GM23338 (cell line): Measurements from ENCODE around the gene ATP5PO. TPM values are rescaled to one million over a fixed set of nuclear protein-coding genes. Genes with fewer than 3 reads are reported as not detected.

Experiments used
- ATAC-seq: fragments of 200-7000 bp; cut with Tn5 transposase; 3 replicates; pipeline ENCODE4 v1.9.1; 2020
- DNase-seq: peaks from one replicate; pipeline ENCODE4 v3.0.0-alpha.2; 2015; ENCODE audit warnings: low spot score
- H2AFZ ChIP-seq: fragments of 200-600 bp; sonication (generic); 2 replicates; pipeline ENCODE4 v1.8.0; 2016; ENCODE audit warnings: antibody characterized with exemption, mild to moderate bottlenecking, moderate library complexity
- H3F3A ChIP-seq: fragments of 200-600 bp; sonication (generic); replicated peaks from 2 replicates; pipeline ENCODE4 v1.8.0; 2017; ENCODE audit warnings: antibody characterized with exemption, mixed run types, low read depth
- H3K27ac ChIP-seq: fragments of 200-600 bp; sonication (generic); 2 replicates; pipeline ENCODE4 v1.6.1; 2016; ENCODE audit warnings: low read depth
- H3K27me3 ChIP-seq: fragments of 200-600 bp; sonication (generic); 2 replicates; pipeline ENCODE4 v1.8.0; 2016; ENCODE audit warnings: mild to moderate bottlenecking, mixed run types, moderate library complexity; ENCODE audit not compliant: insufficient read depth
- H3K36me3 ChIP-seq: fragments of 200-600 bp; sonication (generic); 2 replicates; pipeline ENCODE4 v1.8.0; 2016; ENCODE audit warnings: mild to moderate bottlenecking; ENCODE audit not compliant: insufficient read depth
- H3K4me1 ChIP-seq: fragments of 200-600 bp; sonication (generic); 2 replicates; pipeline ENCODE4 v1.8.0; 2016; ENCODE audit warnings: mild to moderate bottlenecking, moderate library complexity; ENCODE audit not compliant: insufficient read depth
- H3K4me2 ChIP-seq: fragments of 200-600 bp; sonication (generic); 2 replicates; pipeline ENCODE4 v1.7.1; 2017; ENCODE audit warnings: mixed run types
- H3K4me3 ChIP-seq: fragments of 200-600 bp; sonication (generic); 2 replicates; pipeline ENCODE4 v1.6.1; 2016; ENCODE audit warnings: mixed run types
- H3K79me2 ChIP-seq: fragments of 200-600 bp; sonication (generic); replicated peaks from 2 replicates; pipeline ENCODE4 v1.8.0; 2017; ENCODE audit warnings: mild to moderate bottlenecking; ENCODE audit not compliant: insufficient read depth
- H3K9me2 ChIP-seq: fragments of 200-600 bp; sonication (generic); 2 replicates; pipeline ENCODE4 v1.8.0; 2017; ENCODE audit not compliant: insufficient read depth
- H4K20me1 ChIP-seq: fragments of 200-600 bp; sonication (generic); replicated peaks from 2 replicates; pipeline ENCODE4 v1.8.0; 2017; ENCODE audit warnings: mild to moderate bottlenecking; ENCODE audit not compliant: insufficient read depth
- H3K27ac Mint-ChIP-seq: 2 replicates; pipeline ENCODE4 v1.8.0; 2020; ENCODE audit warnings: inconsistent platforms, mild to moderate bottlenecking, moderate library complexity, mixed read lengths
- H3K27me3 Mint-ChIP-seq: 3 replicates; pipeline ENCODE4 v1.8.0; 2022; ENCODE audit warnings: low read depth, mild to moderate bottlenecking, moderate library complexity, mixed read lengths, inconsistent platforms; ENCODE audit not compliant: insufficient read depth, poor library complexity
- H3K36me3 Mint-ChIP-seq: 3 replicates; pipeline ENCODE4 v1.8.0; 2021; ENCODE audit warnings: low read depth, mild to moderate bottlenecking, inconsistent platforms, moderate library complexity, mixed read lengths
- H3K4me1 Mint-ChIP-seq: 3 replicates; pipeline ENCODE4 v1.8.0; 2020; ENCODE audit warnings: mild to moderate bottlenecking, inconsistent platforms, mixed read lengths
- H3K4me3 Mint-ChIP-seq: 3 replicates; pipeline ENCODE4 v1.8.0; 2021; ENCODE audit warnings: moderate library complexity, mild to moderate bottlenecking, inconsistent platforms, mixed read lengths
- H3K9me3 Mint-ChIP-seq: 3 replicates; pipeline ENCODE4 v1.8.0; 2020; ENCODE audit warnings: moderate library complexity, mild to moderate bottlenecking, inconsistent platforms, mixed read lengths
- CREB1 ChIP-seq: fragments of 250-450 bp; sonication (Bioruptor Pico); IDR thresholded peaks from 2 replicates; pipeline ENCODE4 v1.5.0; 2020; ENCODE audit warnings: low read depth, mild to moderate bottlenecking, moderate library complexity
- EZH2 ChIP-seq: fragments of 200-600 bp; sonication (generic); IDR thresholded peaks from one replicate; pipeline ENCODE4 v1.8.0; 2017; ENCODE audit warnings: antibody characterized with exemption, mild to moderate bottlenecking, low read depth; ENCODE audit not compliant: unreplicated experiment
- EZH2phosphoT487 ChIP-seq: fragments of 200-600 bp; sonication (generic); IDR thresholded peaks from one replicate; pipeline ENCODE4 v1.8.1; 2018; ENCODE audit warnings: antibody characterized with exemption; ENCODE audit not compliant: unreplicated experiment
- JUNB ChIP-seq: IDR thresholded peaks from one replicate; pipeline ENCODE4 v1.6.1; 2016; ENCODE audit warnings: antibody characterized with exemption; ENCODE audit not compliant: unreplicated experiment
- NANOG ChIP-seq: IDR thresholded peaks from 2 replicates; pipeline ENCODE4 v1.6.1; 2016; ENCODE audit warnings: antibody characterized with exemption, borderline replicate concordance
- POLR2AphosphoS5 ChIP-seq: IDR thresholded peaks from 2 replicates; pipeline ENCODE4 v1.6.1; 2016; ENCODE audit warnings: antibody characterized with exemption, low read depth
- STAT1 ChIP-seq: IDR thresholded peaks from one replicate; pipeline ENCODE4 v1.6.1; 2016; ENCODE audit warnings: antibody characterized with exemption; ENCODE audit not compliant: unreplicated experiment
- ZNF331 ChIP-seq: fragments of 250-450 bp; sonication (Bioruptor Pico); IDR thresholded peaks from 2 replicates; pipeline ENCODE4 v1.5.0; 2020; ENCODE audit warnings: low read depth, mild to moderate bottlenecking, moderate library complexity
- long read RNA-seq: library from polyadenylated mRNA; unstranded; transcript quantifications from one replicate; pipeline ENCODE4 v2.0.0, GENCODE V29; 2020; ENCODE audit not compliant: unreplicated experiment
- polyA plus RNA-seq: library from polyadenylated mRNA; unstranded; fragments of >200 nt; fragmentation: Nextera tagmentation; extraction: Ambion mirVana; gene quantifications from 2 replicates; pipeline ENCODE4 v1.2.1, GENCODE V29; 2016
- total RNA-seq: library from RNA; depleted of rRNA; stranded (reverse); fragments of >200 nt; shearing (Covaris generic); gene quantifications from 2 replicates; pipeline ENCODE4 v1.2.3, GENCODE V29; 2014; rRNA removed
- TF ChIP-seq, protein P1 (sequence below): IDR thresholded peaks from 2 replicates; pipeline ENCODE4 v1.6.1; 2016; ENCODE audit warnings: antibody characterized with exemption
- TF ChIP-seq, protein P2 (sequence below), 2 experiments: fragments of 200-600 bp in 1 of 2; sonication (generic) in 1 of 2; conservative IDR thresholded peaks; 2 replicates each; pipeline versions ENCODE4 v1.5.1 to v1.6.1; 2016 to 2017; ENCODE audit warnings: antibody characterized with exemption in 2 of 2, low read depth in 2 of 2, mild to moderate bottlenecking in 2 of 2, moderate library complexity in 1 of 2
- TF ChIP-seq, protein P3 (sequence below): IDR thresholded peaks from one replicate; pipeline ENCODE4 v1.6.1; 2018; ENCODE audit warnings: antibody characterized with exemption; ENCODE audit not compliant: unreplicated experiment

Gene ATP5PO, protein sequence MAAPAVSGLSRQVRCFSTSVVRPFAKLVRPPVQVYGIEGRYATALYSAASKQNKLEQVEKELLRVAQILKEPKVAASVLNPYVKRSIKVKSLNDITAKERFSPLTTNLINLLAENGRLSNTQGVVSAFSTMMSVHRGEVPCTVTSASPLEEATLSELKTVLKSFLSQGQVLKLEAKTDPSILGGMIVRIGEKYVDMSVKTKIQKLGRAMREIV
- 236 and 244 TPM in 2 replicates for total RNA-seq
- polyA plus RNA-seq, result 437 and 522 TPM in 2 replicates
- long read RNA-seq, transcript ATP5PO-201 (7 exons, 932 nt), result major isoform, 279 of 288 reads
- long read RNA-seq, partial matches to known transcripts, result 3 of 288 reads
- long read RNA-seq, other reads (novel, unspliced or antisense), result 4 of 288 reads

DNA sequence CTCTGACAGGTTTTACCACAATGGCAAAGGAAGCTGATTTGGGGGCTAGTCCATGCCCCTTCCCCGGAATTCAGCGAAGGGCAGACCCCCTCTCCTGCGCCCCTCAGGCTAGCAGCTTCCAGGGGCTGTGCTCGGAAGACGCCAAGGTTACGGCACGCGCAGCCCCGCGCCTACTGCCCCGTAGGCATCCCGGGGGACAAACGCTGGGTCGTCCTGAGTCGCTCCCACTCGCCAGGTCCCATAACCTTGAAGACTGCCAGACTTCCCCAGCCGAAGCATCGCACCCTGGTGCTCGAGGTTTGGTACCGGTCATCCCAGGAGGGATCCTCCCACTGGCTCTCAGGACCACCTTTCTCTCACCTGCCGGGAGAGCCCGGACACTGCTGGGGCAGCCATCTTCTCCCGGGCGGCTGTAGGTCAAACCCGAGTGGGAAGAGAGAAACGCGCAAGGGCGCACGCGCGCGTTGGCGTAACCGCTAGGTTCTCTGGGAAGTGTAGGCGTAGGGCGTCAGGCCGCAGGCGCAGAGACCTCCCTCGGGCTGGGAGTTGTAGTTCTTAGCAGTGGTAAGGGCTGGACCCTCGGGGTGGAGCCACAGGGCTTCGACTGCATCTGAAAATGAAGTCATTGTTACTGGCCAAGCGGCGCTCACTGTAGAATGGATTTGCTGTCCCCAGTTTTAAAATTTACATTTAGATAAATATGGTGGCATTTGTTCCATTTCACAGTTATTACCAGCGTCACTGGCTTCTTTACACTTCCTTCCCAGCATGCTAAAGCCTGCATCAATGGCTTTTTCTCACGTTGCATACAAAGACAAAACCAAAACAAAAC lies at the start of gene ATP5PO:
TSS of gene ATP5PO (minus strand) at position 437 of the 832 bp plus-strand sequence. CDS start at position 396, 41 bp downstream.
- peaks cover 34% of the 10 kb centered on the region for H3K79me2 ChIP-seq

DNA sequence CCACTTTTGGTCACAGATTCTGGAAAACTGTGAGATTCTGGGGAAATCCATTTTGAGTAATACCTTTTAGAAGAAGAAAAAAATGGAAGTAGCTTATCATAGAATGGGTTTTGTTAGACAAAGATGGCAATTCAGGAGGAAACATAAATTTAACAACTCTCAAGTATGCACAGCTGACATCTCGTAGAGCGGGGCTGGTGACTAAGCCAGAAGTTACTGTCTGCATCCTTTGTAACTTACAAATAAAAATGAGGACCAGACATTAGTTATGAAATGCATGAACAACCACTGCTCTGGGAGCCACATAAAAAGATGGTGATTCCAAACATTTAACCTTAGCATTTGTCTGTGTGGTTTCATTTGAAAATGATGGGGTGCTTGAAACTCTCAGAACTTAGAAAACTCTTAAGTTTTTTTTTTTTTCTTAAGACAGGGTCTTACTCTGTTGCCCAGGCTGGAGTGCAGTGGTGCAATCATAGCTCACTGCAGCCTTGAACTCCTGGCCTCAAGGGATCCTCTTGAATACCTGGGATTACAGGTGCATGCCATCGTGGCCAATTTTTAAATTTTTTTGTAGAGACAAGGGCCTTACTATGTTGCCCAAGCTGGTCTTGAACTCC lies 49.2 kb upstream of the ATP5PO start:
- Histone ChIP-seq H3K79me2 (no peaks in the 10 kb centered on the region), H3K4me3 (no peak overlapping the region), H3K4me1 (no peaks in the 10 kb centered on the region; the same call in 1 of the 2 replicates), H3K27ac (no peak overlapping the region), H3K36me3 (no peaks in the 10 kb centered on the region), H3K9me2 (peaks cover 8% of the 10 kb centered on the region; the same call in 1 of the 2 replicates), H3K4me2 (no peak overlapping the region), H2AFZ (no peak overlapping the region), H4K20me1 (no peaks in the 10 kb centered on the region), H3F3A (no peaks in the 10 kb centered on the region), H3K27me3 (no peaks in the 10 kb centered on the region)
- Mint-ChIP-seq H3K36me3 (peaks cover 23% of the 10 kb centered on the region), H3K27me3 (peaks cover 2% of the 10 kb centered on the region), H3K4me1 (peaks cover 8% of the 10 kb centered on the region), H3K9me3 (peaks cover 11% of the 10 kb centered on the region), H3K27ac (no peak overlapping the region), H3K4me3 (no peak overlapping the region)
- DNase-seq, result no peak
- ATAC-seq, result no peak
- TF ChIP-seq STAT1 (no peak), NANOG (no peak), EZH2 (no peak), JUNB (no peak), EZH2phosphoT487 (no peak), POLR2AphosphoS5 (no peak), ZNF331 (CRISPR knock-in tag) (no peak)
- TF ChIP-seq, protein P1, sequence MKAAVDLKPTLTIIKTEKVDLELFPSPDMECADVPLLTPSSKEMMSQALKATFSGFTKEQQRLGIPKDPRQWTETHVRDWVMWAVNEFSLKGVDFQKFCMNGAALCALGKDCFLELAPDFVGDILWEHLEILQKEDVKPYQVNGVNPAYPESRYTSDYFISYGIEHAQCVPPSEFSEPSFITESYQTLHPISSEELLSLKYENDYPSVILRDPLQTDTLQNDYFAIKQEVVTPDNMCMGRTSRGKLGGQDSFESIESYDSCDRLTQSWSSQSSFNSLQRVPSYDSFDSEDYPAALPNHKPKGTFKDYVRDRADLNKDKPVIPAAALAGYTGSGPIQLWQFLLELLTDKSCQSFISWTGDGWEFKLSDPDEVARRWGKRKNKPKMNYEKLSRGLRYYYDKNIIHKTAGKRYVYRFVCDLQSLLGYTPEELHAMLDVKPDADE, result no peak
- TF ChIP-seq, protein P2, sequence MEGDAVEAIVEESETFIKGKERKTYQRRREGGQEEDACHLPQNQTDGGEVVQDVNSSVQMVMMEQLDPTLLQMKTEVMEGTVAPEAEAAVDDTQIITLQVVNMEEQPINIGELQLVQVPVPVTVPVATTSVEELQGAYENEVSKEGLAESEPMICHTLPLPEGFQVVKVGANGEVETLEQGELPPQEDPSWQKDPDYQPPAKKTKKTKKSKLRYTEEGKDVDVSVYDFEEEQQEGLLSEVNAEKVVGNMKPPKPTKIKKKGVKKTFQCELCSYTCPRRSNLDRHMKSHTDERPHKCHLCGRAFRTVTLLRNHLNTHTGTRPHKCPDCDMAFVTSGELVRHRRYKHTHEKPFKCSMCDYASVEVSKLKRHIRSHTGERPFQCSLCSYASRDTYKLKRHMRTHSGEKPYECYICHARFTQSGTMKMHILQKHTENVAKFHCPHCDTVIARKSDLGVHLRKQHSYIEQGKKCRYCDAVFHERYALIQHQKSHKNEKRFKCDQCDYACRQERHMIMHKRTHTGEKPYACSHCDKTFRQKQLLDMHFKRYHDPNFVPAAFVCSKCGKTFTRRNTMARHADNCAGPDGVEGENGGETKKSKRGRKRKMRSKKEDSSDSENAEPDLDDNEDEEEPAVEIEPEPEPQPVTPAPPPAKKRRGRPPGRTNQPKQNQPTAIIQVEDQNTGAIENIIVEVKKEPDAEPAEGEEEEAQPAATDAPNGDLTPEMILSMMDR (conservative IDR thresholded peaks at IDR 0.05; ENCODE audit: low read depth in 2 of 2), result no peak
- TF ChIP-seq, protein P3, sequence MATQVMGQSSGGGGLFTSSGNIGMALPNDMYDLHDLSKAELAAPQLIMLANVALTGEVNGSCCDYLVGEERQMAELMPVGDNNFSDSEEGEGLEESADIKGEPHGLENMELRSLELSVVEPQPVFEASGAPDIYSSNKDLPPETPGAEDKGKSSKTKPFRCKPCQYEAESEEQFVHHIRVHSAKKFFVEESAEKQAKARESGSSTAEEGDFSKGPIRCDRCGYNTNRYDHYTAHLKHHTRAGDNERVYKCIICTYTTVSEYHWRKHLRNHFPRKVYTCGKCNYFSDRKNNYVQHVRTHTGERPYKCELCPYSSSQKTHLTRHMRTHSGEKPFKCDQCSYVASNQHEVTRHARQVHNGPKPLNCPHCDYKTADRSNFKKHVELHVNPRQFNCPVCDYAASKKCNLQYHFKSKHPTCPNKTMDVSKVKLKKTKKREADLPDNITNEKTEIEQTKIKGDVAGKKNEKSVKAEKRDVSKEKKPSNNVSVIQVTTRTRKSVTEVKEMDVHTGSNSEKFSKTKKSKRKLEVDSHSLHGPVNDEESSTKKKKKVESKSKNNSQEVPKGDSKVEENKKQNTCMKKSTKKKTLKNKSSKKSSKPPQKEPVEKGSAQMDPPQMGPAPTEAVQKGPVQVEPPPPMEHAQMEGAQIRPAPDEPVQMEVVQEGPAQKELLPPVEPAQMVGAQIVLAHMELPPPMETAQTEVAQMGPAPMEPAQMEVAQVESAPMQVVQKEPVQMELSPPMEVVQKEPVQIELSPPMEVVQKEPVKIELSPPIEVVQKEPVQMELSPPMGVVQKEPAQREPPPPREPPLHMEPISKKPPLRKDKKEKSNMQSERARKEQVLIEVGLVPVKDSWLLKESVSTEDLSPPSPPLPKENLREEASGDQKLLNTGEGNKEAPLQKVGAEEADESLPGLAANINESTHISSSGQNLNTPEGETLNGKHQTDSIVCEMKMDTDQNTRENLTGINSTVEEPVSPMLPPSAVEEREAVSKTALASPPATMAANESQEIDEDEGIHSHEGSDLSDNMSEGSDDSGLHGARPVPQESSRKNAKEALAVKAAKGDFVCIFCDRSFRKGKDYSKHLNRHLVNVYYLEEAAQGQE, result no peak

More for the DNA sequence above, at the start of gene ATP5PO:
- peak; percentile 100 for ATAC-seq
- peak; percentile 99 for DNase-seq
- H3K27ac ChIP-seq, result no peak within 1 kb of the TSS; the same call in 1 of the 2 replicates
- H4K20me1 ChIP-seq, result peaks cover 10% of the 10 kb centered on the region
- peak within 1 kb of the TSS; percentile 80 for H2AFZ ChIP-seq
- H3K4me1 ChIP-seq, result 0 out of 2 replicates have a peak, but pooled peaks cover 4% of the 10 kb centered on the region
- peak within 1 kb of the TSS; percentile 83 for H3K4me3 ChIP-seq
- H3K36me3 ChIP-seq, result peaks cover 19% of the 10 kb centered on the region
- H3K9me2 ChIP-seq, result no peaks in the 10 kb centered on the region
- TF ChIP-seq POLR2AphosphoS5 (peak; percentile 95), CREB1 (peak; percentile 63), JUNB (no peak)
- TF ChIP-seq, protein P1, result peak; percentile 96
- Mint-ChIP-seq H3K9me3 (no peaks in the 10 kb centered on the region), H3K36me3 (peaks cover 25% of the 10 kb centered on the region), H3K4me1 (peaks cover 13% of the 10 kb centered on the region; the same call in 2 of the 3 replicates), H3K27me3 (peaks cover 7% of the 10 kb centered on the region), H3K4me3 (peak within 1 kb of the TSS; percentile 99), H3K27ac (peak within 1 kb of the TSS; percentile 98)
- 0 out of 2 replicates have a peak, but pooled peaks cover 4% of the 10 kb centered on the region for H3F3A ChIP-seq
- H3K27me3 ChIP-seq, result no peaks in the 10 kb centered on the region
- peak within 1 kb of the TSS; percentile 84 for H3K4me2 ChIP-seq
